Measurements from ENCODE around the gene MYO1E. TPM values are rescaled to one million over a fixed set of nuclear protein-coding genes. Genes with fewer than 3 reads are reported as not detected.

MYO1E gene
- total and polyA plus RNA-seq, 2 of the 8 experiments (the other 6 are each of a cell fraction or from before 2014, with no cell fraction given): 19.6 to 142 TPM

GRCh38 chr15:59306520-59307164, 66.0 kb downstream of the MYO1E start (continued):
- no peak for TF ChIP-seq PHF8 (conservative IDR thresholded peaks at IDR 0.05; ENCODE audit: low read depth, low read length)
- no peak for TF ChIP-seq JUN (IDR thresholded peaks at IDR 0.05; ENCODE audit: low read depth, low read length)
